Measurements from ENCODE around the gene INSRR. TPM values are rescaled to one million over a fixed set of nuclear protein-coding genes. Genes with fewer than 3 reads are reported as not detected.

INSRR gene
- total RNA-seq, 1 donor from 2014 or later, result not detected

GRCh38 chr1:156807627-156808026 lies 51.3 kb downstream of the INSRR start:
- Mint-ChIP-seq H3K4me1 (peaks cover 4% of the 10 kb centered on the region), H3K4me3 (no peak overlapping the region), H3K36me3 (ENCODE audit: low read depth) (no peaks in the 10 kb centered on the region), H3K27ac (no peak overlapping the region), H3K27me3 (no peaks in the 10 kb centered on the region), H3K9me3 (no peaks in the 10 kb centered on the region)
- CTCF ChIA-PET, result interaction anchor here (0.6 kb wide), 1 partner anchor 154 kb away, joined by 3 read pairs; no protein-coding TSS in a partner anchor
- intact Hi-C loops (cut with micrococcal nuclease), result no loop called here
- POLR2A ChIA-PET, result no interaction called here
- DNase-seq (no peak), ATAC-seq (ENCODE audit: low read depth) (peak; percentile 31)
- TF ChIP-seq CTCF (IDR thresholded peaks at IDR 0.05), result no peak

- CTCF ChIA-PET, result interaction anchor here (1.0 kb wide), 1 partner anchor 32 kb away, joined by 4 read pairs; no protein-coding TSS in a partner anchor
- no peak for DNase-seq
- no peak for TF ChIP-seq CTCF (IDR thresholded peaks at IDR 0.05)
- H3K4me3 Mint-ChIP-seq, result no peak overlapping the region
- ATAC-seq (ENCODE audit: low read depth), result no peak
- no peaks in the 10 kb centered on the region for H3K27me3 Mint-ChIP-seq
- no peak overlapping the region for H3K27ac Mint-ChIP-seq
- H3K9me3 Mint-ChIP-seq, result no peaks in the 10 kb centered on the region
- intact Hi-C loops (cut with micrococcal nuclease), result no loop called here
- peaks cover 5% of the 10 kb centered on the region for H3K36me3 Mint-ChIP-seq (ENCODE audit: low read depth)
- POLR2A ChIA-PET, result no interaction called here
- H3K4me1 Mint-ChIP-seq, result peaks cover 4% of the 10 kb centered on the region
Observed at GRCh38 chr1:156806512-156807440, 52.1 kb downstream of the INSRR start.

- Mint-ChIP-seq H3K27ac (no peak overlapping the region), H3K9me3 (no peaks in the 10 kb centered on the region), H3K4me3 (no peak overlapping the region), H3K27me3 (no peaks in the 10 kb centered on the region), H3K4me1 (peaks cover 4% of the 10 kb centered on the region), H3K36me3 (ENCODE audit: low read depth) (peaks cover 13% of the 10 kb centered on the region)
- ChIA-PET POLR2A (interaction anchor here (0.5 to 1.4 kb wide), 3 partner anchors 10 to 1636 kb away, joined by 3 read pairs; no protein-coding TSS in a partner anchor), CTCF (interaction anchor here (1.3 kb wide), 1 partner anchor 8 kb away, joined by 4 read pairs; no protein-coding TSS in a partner anchor)
- intact Hi-C loops (cut with micrococcal nuclease), result no loop called here
- no peak for TF ChIP-seq CTCF (IDR thresholded peaks at IDR 0.05)
- DNase-seq, result no peak
- ATAC-seq (ENCODE audit: low read depth), result no peak
Observed at GRCh38 chr1:156805766-156806511, 53.0 kb downstream of the INSRR start.

GRCh38 chr1:156804572-156805243 lies 54.2 kb downstream of the INSRR start:
- ChIA-PET CTCF (interaction anchor here (1.3 kb wide), 1 partner anchor 9 kb away, joined by 4 read pairs; no protein-coding TSS in a partner anchor), POLR2A (interaction anchor here (1.4 kb wide), 1 partner anchor 9 kb away, joined by 3 read pairs; no protein-coding TSS in a partner anchor)
- DNase-seq (no peak), ATAC-seq (ENCODE audit: low read depth) (no peak)
- intact Hi-C loops (cut with micrococcal nuclease), result no loop called here
- Mint-ChIP-seq H3K27ac (no peak overlapping the region), H3K9me3 (no peaks in the 10 kb centered on the region), H3K4me1 (peaks cover 4% of the 10 kb centered on the region), H3K36me3 (ENCODE audit: low read depth) (peaks cover 26% of the 10 kb centered on the region), H3K27me3 (no peaks in the 10 kb centered on the region), H3K4me3 (no peak overlapping the region)
- no peak for TF ChIP-seq CTCF (IDR thresholded peaks at IDR 0.05)

All from activated B cell treated with CpG ODN at 0.5 μM for 24 hours (primary cell).